HFFc6 (cell line): ENCODE data around the gene LGR6. TPM values are rescaled to one million over a fixed set of nuclear protein-coding genes. Genes with fewer than 3 reads are reported as not detected.

Source experiments
- DNase-seq: peaks from one replicate; pipeline ENCODE4 v3.0.0-alpha.2; 2018
- H3K27ac Mint-ChIP-seq: 2 replicates; pipeline ENCODE4 v1.8.0; 2020; ENCODE audit warnings: mild to moderate bottlenecking, mixed read lengths
- H3K27me3 Mint-ChIP-seq: 2 replicates; pipeline ENCODE4 v1.8.0; 2021; ENCODE audit warnings: mild to moderate bottlenecking, moderate library complexity, mixed read lengths; ENCODE audit not compliant: insufficient read depth
- H3K36me3 Mint-ChIP-seq: 2 replicates; pipeline ENCODE4 v1.8.0; 2021; ENCODE audit warnings: low read depth, mixed read lengths
- H3K4me1 Mint-ChIP-seq: 2 replicates; pipeline ENCODE4 v1.8.0; 2020; ENCODE audit warnings: low read depth, mixed read lengths
- H3K4me3 Mint-ChIP-seq: 2 replicates; pipeline ENCODE4 v1.8.0; 2020; ENCODE audit warnings: mild to moderate bottlenecking, moderate library complexity, mixed read lengths
- H3K9me3 Mint-ChIP-seq: 2 replicates; pipeline ENCODE4 v1.8.0; 2020; ENCODE audit warnings: mild to moderate bottlenecking, mixed read lengths
- total RNA-seq, 6 experiments: library from RNA; stranded (reverse); fragmentation: NEBNext Ultra II Directional; extraction: Animal tissue kit (Norgen Biotek cat#: 25700); gene quantifications; 2 replicates in 1 of 6; 3 replicates in 5 of 6; pipeline ENCODE4 v1.2.3, GENCODE V29; 2021
- TF ChIP-seq, protein P1 (sequence below): fragments of 200-600 bp; sonication (generic); IDR thresholded peaks from 2 replicates; pipeline ENCODE4 v1.5.0; 2021; ENCODE audit warnings: antibody characterized with exemption, mild to moderate bottlenecking

The LGR6 gene
- total RNA-seq, 6 experiments from 2014 or later: not detected

GRCh38 chr1:202268032-202268431 is 74.4 kb downstream of the LGR6 start:
- H3K9me3 Mint-ChIP-seq: no peaks in the 10 kb centered on the region
- H3K4me3 Mint-ChIP-seq: no peak overlapping the region
- no peaks in the 10 kb centered on the region for H3K36me3 Mint-ChIP-seq
- no peak overlapping the region for H3K27ac Mint-ChIP-seq
- TF ChIP-seq, protein P1, sequence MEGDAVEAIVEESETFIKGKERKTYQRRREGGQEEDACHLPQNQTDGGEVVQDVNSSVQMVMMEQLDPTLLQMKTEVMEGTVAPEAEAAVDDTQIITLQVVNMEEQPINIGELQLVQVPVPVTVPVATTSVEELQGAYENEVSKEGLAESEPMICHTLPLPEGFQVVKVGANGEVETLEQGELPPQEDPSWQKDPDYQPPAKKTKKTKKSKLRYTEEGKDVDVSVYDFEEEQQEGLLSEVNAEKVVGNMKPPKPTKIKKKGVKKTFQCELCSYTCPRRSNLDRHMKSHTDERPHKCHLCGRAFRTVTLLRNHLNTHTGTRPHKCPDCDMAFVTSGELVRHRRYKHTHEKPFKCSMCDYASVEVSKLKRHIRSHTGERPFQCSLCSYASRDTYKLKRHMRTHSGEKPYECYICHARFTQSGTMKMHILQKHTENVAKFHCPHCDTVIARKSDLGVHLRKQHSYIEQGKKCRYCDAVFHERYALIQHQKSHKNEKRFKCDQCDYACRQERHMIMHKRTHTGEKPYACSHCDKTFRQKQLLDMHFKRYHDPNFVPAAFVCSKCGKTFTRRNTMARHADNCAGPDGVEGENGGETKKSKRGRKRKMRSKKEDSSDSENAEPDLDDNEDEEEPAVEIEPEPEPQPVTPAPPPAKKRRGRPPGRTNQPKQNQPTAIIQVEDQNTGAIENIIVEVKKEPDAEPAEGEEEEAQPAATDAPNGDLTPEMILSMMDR: no peak
- H3K27me3 Mint-ChIP-seq: peaks cover 75% of the 10 kb centered on the region
- no peaks in the 10 kb centered on the region for H3K4me1 Mint-ChIP-seq
- DNase-seq: no peak

- Mint-ChIP-seq H3K4me3 (no peak overlapping the region), H3K27ac (no peak overlapping the region), H3K27me3 (peaks cover 72% of the 10 kb centered on the region)
Measured at GRCh38 chr1:202268817-202269216, 75.2 kb downstream of the LGR6 start.

GRCh38 chr1:202270871-202271326 is 77.3 kb downstream of the LGR6 start:
- DNase-seq: no peak
- Mint-ChIP-seq H3K4me1 (no peaks in the 10 kb centered on the region), H3K27ac (no peak overlapping the region)

More at GRCh38 chr1:202268817-202269216, 75.2 kb downstream of the LGR6 start:
- TF ChIP-seq, protein P1: no peak
- no peaks in the 10 kb centered on the region for H3K36me3 Mint-ChIP-seq
- DNase-seq: no peak
- H3K9me3 Mint-ChIP-seq: no peaks in the 10 kb centered on the region
- H3K4me1 Mint-ChIP-seq: no peaks in the 10 kb centered on the region

GRCh38 chr1:202272103-202272845 is 78.7 kb downstream of the LGR6 start:
- Mint-ChIP-seq H3K9me3 (no peaks in the 10 kb centered on the region), H3K4me3 (no peak overlapping the region), H3K27me3 (peaks cover 57% of the 10 kb centered on the region), H3K36me3 (no peaks in the 10 kb centered on the region), H3K27ac (no peak overlapping the region), H3K4me1 (no peaks in the 10 kb centered on the region)
- DNase-seq: no peak
- TF ChIP-seq, protein P1: no peak

More at GRCh38 chr1:202270871-202271326, 77.3 kb downstream of the LGR6 start:
- no peaks in the 10 kb centered on the region for H3K9me3 Mint-ChIP-seq
- no peaks in the 10 kb centered on the region for H3K36me3 Mint-ChIP-seq
- peaks cover 65% of the 10 kb centered on the region for H3K27me3 Mint-ChIP-seq
- H3K4me3 Mint-ChIP-seq: no peak overlapping the region
- TF ChIP-seq, protein P1: no peak

- no peaks in the 10 kb centered on the region for H3K9me3 Mint-ChIP-seq
- no peak overlapping the region for H3K4me3 Mint-ChIP-seq
- peaks cover 51% of the 10 kb centered on the region for H3K27me3 Mint-ChIP-seq
- H3K36me3 Mint-ChIP-seq: no peaks in the 10 kb centered on the region
- no peak overlapping the region for H3K27ac Mint-ChIP-seq
- TF ChIP-seq, protein P1: peak; percentile 80
- peaks cover 8% of the 10 kb centered on the region for H3K4me1 Mint-ChIP-seq
- DNase-seq: no peak
Measured at GRCh38 chr1:202274611-202275010, 81.0 kb downstream of the LGR6 start.
